Common myeloid progenitor, CD34-positive (primary cell): ENCODE measurements around the gene MEI1.
A peak's percentile ranks its signal among the peaks of the same experiment; 100 is the strongest.

Experiments used
- CTCF ChIA-PET: fragments of 350-600 bp; sonication (Branson Sonifier 250); formaldehyde crosslinking; loops from one replicate; lab custom pipeline; 2021; ENCODE audit warnings: antibody characterized with exemption; lab: Charles Lee
- POLR2A ChIA-PET: fragments of 350-600 bp; sonication (Branson Sonifier 250); formaldehyde crosslinking; loops from one replicate; lab custom pipeline; 2021; ENCODE audit warnings: antibody characterized with exemption; lab: Charles Lee
- DNase-seq, 3 donors: peaks; one replicate each; pipeline versions ENCODE4 v3.0.0 to v3.0.0-alpha.2; 2013
- H3K27ac ChIP-seq, 2 experiments: 1 replicate in 1 of 2; 2 replicates in 1 of 2; pipeline ENCODE4 v1.7.0; 2013; ENCODE audit warnings: inconsistent platforms in 2 of 2, low read length in 2 of 2, mild to moderate bottlenecking in 2 of 2, low read depth in 1 of 2, moderate library complexity in 1 of 2; ENCODE audit not compliant: severe bottlenecking in 2 of 2, insufficient read depth in 1 of 2, poor library complexity in 1 of 2
- H3K27me3 ChIP-seq, 5 experiments: replicated peaks in 2 of 5; 1 replicate in 3 of 5; 2 replicates in 2 of 5; pipeline versions ENCODE4 v1.6.1 to v1.7.0; 2013; ENCODE audit warnings: low read length in 4 of 5, mild to moderate bottlenecking in 2 of 5, moderate library complexity in 2 of 5, inconsistent platforms in 1 of 5; ENCODE audit not compliant: insufficient read depth in 5 of 5, control insufficient read depth in 4 of 5
- H3K36me3 ChIP-seq, 4 experiments: 1 replicate in 2 of 4; 2 replicates in 2 of 4; pipeline versions ENCODE4 v1.6.1 to v1.7.0; 2013; ENCODE audit warnings: low read length in 3 of 4, control low read depth in 1 of 4, mild to moderate bottlenecking in 1 of 4; ENCODE audit not compliant: control insufficient read depth in 4 of 4, insufficient read depth in 4 of 4
- H3K4me1 ChIP-seq, 4 experiments: 1 replicate in 3 of 4; 2 replicates in 1 of 4; pipeline versions ENCODE4 v1.6.1 to v1.7.1; 2013; ENCODE audit warnings: low read length in 3 of 4, mild to moderate bottlenecking in 3 of 4, control low read depth in 1 of 4, inconsistent platforms in 1 of 4, moderate library complexity in 1 of 4; ENCODE audit not compliant: control insufficient read depth in 4 of 4, insufficient read depth in 4 of 4; ENCODE audit errors: control extremely low read depth in 1 of 4
- H3K4me3 ChIP-seq, 7 experiments: 1 replicate in 4 of 7; 2 replicates in 3 of 7; pipeline versions ENCODE4 v1.5.1 to v1.7.0; 2013; ENCODE audit warnings: mild to moderate bottlenecking in 7 of 7, low read length in 6 of 7, moderate library complexity in 6 of 7, inconsistent platforms in 2 of 7, low read depth in 2 of 7, control low read depth in 1 of 7; ENCODE audit not compliant: insufficient read depth in 4 of 7, control insufficient read depth in 1 of 7; ENCODE audit errors: extremely low read depth in 1 of 7
- H3K9me3 ChIP-seq, 5 experiments: 1 replicate in 4 of 5; 2 replicates in 1 of 5; pipeline versions ENCODE4 v1.6.1 to v1.7.1; 2013; ENCODE audit warnings: low read length in 4 of 5, mild to moderate bottlenecking in 2 of 5, inconsistent platforms in 1 of 5, low read depth in 1 of 5, moderate library complexity in 1 of 5; ENCODE audit not compliant: control insufficient read depth in 4 of 5, insufficient read depth in 2 of 5; ENCODE audit errors: control extremely low read depth in 1 of 5
- WGBS: methylation state at CpG from one replicate; pipeline ENCODE4 v1.1.5; 2013; ENCODE audit not compliant: insufficient coverage; 5-methylcytosine and 5-hydroxymethylcytosine counted together

MEI1 gene

GRCh38 chr22:41787331-41787730, 88.0 kb downstream of the MEI1 start:
- Histone ChIP-seq H3K4me3 (no peak overlapping the region), H3K27me3 (no peaks in the 10 kb centered on the region), H3K9me3 (no peaks in the 10 kb centered on the region), H3K36me3 (peaks cover 0 to 3% (median under 1%) of the 10 kb centered on the region in 4 experiments), H3K27ac (no peak overlapping the region), H3K4me1 (peaks cover 0 to 4% (median 0%) of the 10 kb centered on the region in 4 experiments)
- DNase-seq: no peak
- ChIA-PET CTCF (interaction anchor here (0.8 to 1.5 kb wide), 3 partner anchors 10 to 40 kb away, joined by 3 to 6 read pairs (median 5); no protein-coding TSS in a partner anchor), POLR2A (interaction anchor here (0.7 kb wide), 2 partner anchors 125 to 303 kb away, joined by 4 read pairs; no protein-coding TSS in a partner anchor)
- 100% methylated on average over 1 of the region's 2 CpGs for WGBS

- H3K4me3 ChIP-seq: no peak overlapping the region
- CTCF ChIA-PET: interaction anchor here (8.3 kb wide), 1 partner anchor 12 kb away, joined by 55 read pairs; no protein-coding TSS in a partner anchor
- peaks cover 0 to 8% (median 5%) of the 10 kb centered on the region in 4 experiments for H3K36me3 ChIP-seq
- WGBS: 100% methylated on average over 2 of the region's 3 CpGs
- H3K9me3 ChIP-seq: no peaks in the 10 kb centered on the region
- H3K27me3 ChIP-seq: no peaks in the 10 kb centered on the region
- no peak for DNase-seq
- H3K27ac ChIP-seq: no peak overlapping the region
- POLR2A ChIA-PET: no interaction called here
- peaks cover 0 to 2% (median under 1%) of the 10 kb centered on the region in 4 experiments for H3K4me1 ChIP-seq
These were observed 94.6 kb downstream of the MEI1 start for GRCh38 chr22:41793871-41794270.

- Histone ChIP-seq H3K4me1 (peaks cover 3 to 32% (median 26%) of the 10 kb centered on the region in 4 experiments), H3K27me3 (no peaks in the 10 kb centered on the region), H3K27ac (no peak overlapping the region), H3K9me3 (no peaks in the 10 kb centered on the region), H3K4me3 (no peak overlapping the region), H3K36me3 (peaks cover 0 to 6% (median 4%) of the 10 kb centered on the region in 4 experiments)
- no peak for DNase-seq
- ChIA-PET CTCF (interaction anchor here (1.1 to 8.3 kb wide), 7 partner anchors 8 to 100 kb away, joined by 4 to 55 read pairs (median 6); partner anchors contain the start of gene MEI1), POLR2A (interaction anchor here (0.9 to 1.9 kb wide), 2 partner anchors 15 to 17 kb away, joined by 3 to 5 read pairs; no protein-coding TSS in a partner anchor)
- WGBS: 93% methylated on average over 2 of the region's 2 CpGs
These were observed 99.4 kb downstream of the MEI1 start for GRCh38 chr22:41798736-41799135.

- POLR2A ChIA-PET: interaction anchor here (0.6 to 1.9 kb wide), 9 partner anchors 16 to 111 kb away, joined by 3 to 14 read pairs (median 4); partner anchors contain the start of genes SNU13 and SREBF2
- Histone ChIP-seq H3K27ac (peak overlapping the region; percentile 78 to 90), H3K27me3 (no peaks in the 10 kb centered on the region), H3K9me3 (no peaks in the 10 kb centered on the region), H3K36me3 (peaks cover 0 to 4% (median 3%) of the 10 kb centered on the region in 4 experiments), H3K4me1 (peaks cover 3 to 32% (median 26%) of the 10 kb centered on the region in 4 experiments), H3K4me3 (peak overlapping the region; percentile 73 to 98 (median 90))
- no peak for DNase-seq
- CTCF ChIA-PET: interaction anchor here (0.7 to 8.3 kb wide), 14 partner anchors 9 to 111 kb away, joined by 3 to 55 read pairs (median 4); partner anchors contain the start of genes MEI1 and SNU13
- WGBS: 9% methylated on average over 30 of the region's 38 CpGs
These were observed 100.4 kb downstream of the MEI1 start for GRCh38 chr22:41799486-41800347.

- POLR2A ChIA-PET: interaction anchor here (0.5 to 1.4 kb wide), 8 partner anchors 18 to 112 kb away, joined by 3 to 14 read pairs (median 4); partner anchors contain the start of genes SNU13 and SREBF2
- H3K9me3 ChIP-seq: no peaks in the 10 kb centered on the region
- H3K36me3 ChIP-seq: peaks cover 0 to 3% (median under 1%) of the 10 kb centered on the region in 4 experiments
- peaks cover 3 to 32% (median 26%) of the 10 kb centered on the region in 4 experiments for H3K4me1 ChIP-seq
- CTCF ChIA-PET: interaction anchor here (0.8 to 8.3 kb wide), 12 partner anchors 9 to 112 kb away, joined by 3 to 55 read pairs (median 4); partner anchors contain the start of genes MEI1 and SNU13
- H3K27ac ChIP-seq: peak within 1 kb of the TSS; percentile 78 to 90
- DNase-seq: peak; percentile 92 to 98 (median 98)
- WGBS: under 1% methylated on average over 47 of the region's 52 CpGs
- peak within 1 kb of the TSS; percentile 73 to 98 (median 90) for H3K4me3 ChIP-seq
- no peaks in the 10 kb centered on the region for H3K27me3 ChIP-seq
These were observed 101.2 kb downstream of the MEI1 start, which contains the start of gene CCDC134 for GRCh38 chr22:41800348-41801146. Gene CCDC134, plus strand, starts transcription at chr22:41800679. Its CDS starts 8,212 bp downstream, at chr22:41808891.

GRCh38 chr22:41801147-41801819, 102.0 kb downstream of the MEI1 start:
- ChIA-PET POLR2A (interaction anchor here (0.5 to 1.4 kb wide), 2 partner anchors 31 to 58 kb away, joined by 4 to 6 read pairs; partner anchors contain the start of gene SREBF2), CTCF (interaction anchor here (0.8 to 8.3 kb wide), 8 partner anchors 15 to 103 kb away, joined by 3 to 55 read pairs (median 4); partner anchors contain the start of gene MEI1)
- Histone ChIP-seq H3K9me3 (no peaks in the 10 kb centered on the region), H3K27ac (peak overlapping the region; percentile 75 to 90), H3K36me3 (peaks cover 0 to 3% (median 0%) of the 10 kb centered on the region in 4 experiments), H3K4me3 (peak overlapping the region; percentile 73 to 98 (median 90)), H3K4me1 (peaks cover 3 to 32% (median 26%) of the 10 kb centered on the region in 4 experiments), H3K27me3 (no peaks in the 10 kb centered on the region)
- no peak for DNase-seq
- 22% methylated on average over 3 of the region's 4 CpGs for WGBS
